NCI-H2171 treated with DMSO at 0.1 percent for 48 hours (cell line): ENCODE measurements around the gene BABAM2.

ENCODE experiments used
- DNase-seq: peaks from one replicate; lab custom pipeline; 2025; lab: John Stamatoyannopoulos, UW

Gene BABAM2

GRCh38 chr2:28346587-28346986 is 456.1 kb downstream of the BABAM2 start:
- peak; percentile 40 for DNase-seq

DNA sequence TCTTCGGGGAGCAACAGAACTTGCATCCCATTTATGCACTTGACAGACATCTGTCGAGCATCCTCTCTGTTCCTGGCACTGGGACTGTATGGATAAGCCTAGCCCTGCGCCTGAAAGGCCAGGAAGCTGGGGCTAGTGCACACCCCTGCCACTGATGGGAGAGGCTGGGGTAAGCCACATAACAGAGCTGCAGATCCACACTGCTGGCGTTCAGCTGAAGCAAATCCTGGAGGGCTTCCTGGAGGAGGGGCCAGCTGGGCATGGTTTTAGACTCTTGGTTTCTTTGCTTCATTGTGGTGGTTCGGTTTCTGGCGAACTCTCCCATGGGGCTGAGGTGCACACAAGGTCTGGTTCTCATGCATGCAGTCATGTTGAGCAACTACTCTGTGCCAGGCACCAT is 456.7 kb downstream of the BABAM2 start:
- DNase-seq = no peak

DNA sequence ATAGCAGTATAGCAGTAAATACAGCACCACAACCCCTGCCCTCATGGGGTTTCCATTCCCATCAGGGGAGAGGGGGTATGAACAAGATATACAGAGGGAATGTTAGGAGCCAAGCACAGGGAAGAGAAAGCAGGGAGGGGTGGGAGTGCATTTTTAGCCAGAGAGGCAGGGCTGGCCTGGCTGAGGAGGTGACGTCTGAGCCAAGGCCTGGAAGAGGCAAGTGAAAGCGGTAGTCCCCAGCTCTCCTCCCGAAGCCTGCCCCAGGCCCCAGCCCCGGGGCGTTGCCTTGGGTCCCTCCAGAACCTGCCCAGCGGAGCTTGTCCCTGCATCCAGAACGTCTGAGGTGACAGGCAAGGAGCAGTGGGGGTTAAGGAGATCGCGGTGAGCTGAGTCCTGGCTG is 457.1 kb downstream of the BABAM2 start:
- no peak for DNase-seq

GRCh38 chr2:28348149-28348567 is 457.6 kb downstream of the BABAM2 start:
- DNase-seq = no peak

DNA sequence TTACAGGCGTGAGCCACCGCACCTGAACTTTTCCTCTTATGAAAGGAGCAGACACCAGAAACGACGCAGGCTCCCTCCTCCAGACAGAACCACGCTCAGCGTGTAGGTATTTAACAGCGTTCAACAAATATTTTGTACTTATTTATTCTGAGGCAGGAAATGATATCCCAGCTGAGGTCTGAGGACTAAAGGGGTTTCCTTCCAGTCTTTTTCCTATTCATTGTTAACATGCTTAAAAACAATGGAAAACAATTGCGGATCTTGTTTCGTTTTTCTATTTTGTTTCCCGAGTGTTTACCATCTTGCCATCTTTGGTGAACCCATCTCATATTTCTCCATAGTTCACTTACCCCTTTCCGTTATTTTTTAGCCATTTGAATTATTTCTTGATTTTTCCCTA is 458.4 kb downstream of the BABAM2 start:
- DNase-seq = no peak

DNA sequence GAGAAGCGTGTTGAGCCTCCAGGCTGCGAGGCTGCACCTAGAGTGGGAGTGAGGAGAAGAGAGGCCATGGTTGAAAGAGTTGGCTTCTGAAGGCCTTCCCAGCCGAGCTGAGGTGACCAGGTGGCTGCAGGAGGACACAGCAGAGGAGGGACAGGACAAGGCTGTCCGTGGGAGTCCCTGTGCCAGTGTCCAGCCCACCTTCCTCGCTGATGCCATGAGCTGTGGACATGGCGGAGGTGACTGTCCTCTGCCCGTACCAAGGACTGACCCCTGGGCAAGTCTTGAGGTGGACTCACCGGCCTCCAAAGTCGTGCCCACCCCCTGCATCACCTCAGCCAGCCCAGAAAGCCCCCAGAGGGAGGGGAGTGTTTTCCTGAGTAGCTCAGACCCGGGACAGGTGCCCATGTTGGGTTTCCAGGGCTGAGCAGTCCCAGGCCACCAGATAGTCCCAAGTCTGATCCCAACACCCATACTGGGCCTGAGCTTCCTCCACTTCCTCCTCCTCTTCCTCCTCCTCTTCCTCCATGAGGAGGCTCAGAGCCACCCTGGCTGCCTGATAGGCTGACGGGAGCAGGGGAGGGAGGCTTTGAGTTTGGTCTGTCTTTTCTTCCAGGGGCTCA is 459.1 kb downstream of the BABAM2 start:
- no peak for DNase-seq

GRCh38 chr2:28350196-28350595 is 459.7 kb downstream of the BABAM2 start:
- no peak for DNase-seq

GRCh38 chr2:28350791-28351285 is 460.3 kb downstream of the BABAM2 start:
- DNase-seq = no peak

DNA sequence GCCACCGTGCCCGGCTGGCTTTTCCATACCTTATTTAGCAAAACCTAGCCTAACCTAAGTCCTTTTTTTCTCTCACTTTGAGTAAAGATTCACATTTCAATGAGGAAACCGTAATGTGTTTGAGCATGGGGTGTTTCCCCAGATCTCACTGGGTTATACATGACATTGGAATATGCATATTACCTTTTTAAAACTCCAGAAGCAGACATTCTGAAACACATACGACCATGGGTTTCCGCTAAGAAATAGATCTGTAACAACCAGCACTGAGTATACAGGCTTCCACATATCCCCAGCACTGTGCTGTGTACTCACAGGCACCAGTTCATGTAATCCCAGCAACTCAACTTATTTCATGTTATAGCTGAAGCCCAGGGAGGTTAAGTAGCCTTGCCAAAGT is 461.1 kb downstream of the BABAM2 start:
- no peak for DNase-seq

DNA sequence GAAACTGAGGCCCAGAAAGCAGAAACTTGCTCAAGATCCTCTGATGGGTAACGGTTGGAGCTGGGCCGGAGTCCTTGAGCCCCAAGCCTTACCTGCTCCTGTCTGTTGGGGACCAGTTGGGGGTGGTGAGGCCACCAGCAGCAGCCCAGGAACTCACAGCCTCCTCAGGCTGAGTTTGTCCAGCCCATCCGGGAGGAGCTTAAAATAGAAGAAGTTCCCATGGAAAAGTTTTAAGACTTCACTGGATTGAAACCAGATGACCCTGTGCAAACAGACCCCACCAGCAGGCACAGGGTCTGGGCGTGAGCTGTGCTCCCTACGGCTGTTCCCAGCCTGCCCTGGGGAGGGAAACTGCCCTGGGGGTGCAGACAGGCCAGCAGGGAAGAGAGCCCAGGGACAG is 461.6 kb downstream of the BABAM2 start:
- DNase-seq = no peak

GRCh38 chr2:28352610-28353195 is 462.2 kb downstream of the BABAM2 start:
- DNase-seq = no peak

GRCh38 chr2:28354920-28355520 is 464.5 kb downstream of the BABAM2 start:
- no peak for DNase-seq

- DNase-seq = no peak
Observed at GRCh38 chr2:28355521-28356094, 465.1 kb downstream of the BABAM2 start.

DNA sequence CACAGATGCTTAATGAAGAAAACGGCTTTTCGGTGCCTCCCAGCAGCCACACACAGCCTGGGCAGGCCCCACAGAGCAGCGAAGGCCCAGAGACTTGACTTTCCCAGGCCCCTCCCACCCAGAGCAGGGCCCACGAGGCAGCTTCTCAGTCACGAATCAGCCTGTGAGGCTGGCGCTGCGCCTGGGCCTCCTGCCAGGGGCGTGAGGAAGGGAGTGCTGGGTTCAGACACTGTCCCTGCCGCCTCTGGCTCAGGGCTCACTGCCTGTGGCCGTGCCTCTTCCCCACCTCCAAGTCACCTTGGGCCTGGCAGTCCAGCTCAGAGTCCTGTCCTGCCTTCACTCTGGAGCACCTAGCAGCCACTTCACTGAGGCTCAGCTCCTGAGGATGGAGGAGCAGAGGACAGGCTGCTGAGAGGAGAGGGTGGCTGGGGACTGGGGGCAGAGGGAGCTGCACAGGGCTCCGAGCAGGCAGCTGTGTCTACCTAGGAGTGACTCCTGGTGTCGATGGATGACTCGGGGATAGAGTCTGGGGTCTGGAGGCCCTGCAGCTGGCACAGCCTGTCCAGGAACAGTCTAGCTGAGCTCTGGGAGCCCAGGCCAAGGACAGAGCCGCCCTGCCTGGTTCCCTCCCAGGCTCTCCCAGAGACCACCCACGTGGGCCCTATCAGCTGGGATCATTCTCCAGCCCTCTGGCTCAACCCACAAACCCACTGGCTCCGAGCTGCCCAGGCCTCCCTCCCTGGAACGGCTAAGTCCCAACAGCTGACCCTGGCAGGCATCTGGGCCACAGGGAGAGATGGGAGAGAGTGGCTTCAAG is 465.8 kb downstream of the BABAM2 start:
- DNase-seq = peak; percentile 11

DNA sequence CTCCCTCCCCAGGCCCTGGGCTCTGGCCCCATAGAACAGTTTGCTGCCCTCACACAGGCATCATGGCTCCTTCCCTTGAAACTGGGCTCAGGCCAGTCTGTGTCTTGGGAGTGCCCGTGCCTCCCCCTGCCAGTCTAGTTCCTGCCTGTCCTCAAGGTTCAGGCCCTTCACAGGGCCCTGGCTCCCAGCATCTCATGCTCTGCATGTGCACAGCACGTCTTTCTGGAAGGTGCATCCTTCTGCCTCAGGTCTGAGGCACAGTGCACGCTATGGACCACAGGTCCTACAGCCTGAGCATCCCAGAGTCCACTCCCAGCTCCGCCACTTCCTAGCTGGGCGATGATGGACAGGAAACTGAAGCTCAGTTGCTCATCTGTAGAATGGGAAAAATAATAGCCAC is 466.5 kb downstream of the BABAM2 start:
- no peak for DNase-seq

GRCh38 chr2:28357948-28358667 is 467.6 kb downstream of the BABAM2 start:
- DNase-seq = no peak

DNA sequence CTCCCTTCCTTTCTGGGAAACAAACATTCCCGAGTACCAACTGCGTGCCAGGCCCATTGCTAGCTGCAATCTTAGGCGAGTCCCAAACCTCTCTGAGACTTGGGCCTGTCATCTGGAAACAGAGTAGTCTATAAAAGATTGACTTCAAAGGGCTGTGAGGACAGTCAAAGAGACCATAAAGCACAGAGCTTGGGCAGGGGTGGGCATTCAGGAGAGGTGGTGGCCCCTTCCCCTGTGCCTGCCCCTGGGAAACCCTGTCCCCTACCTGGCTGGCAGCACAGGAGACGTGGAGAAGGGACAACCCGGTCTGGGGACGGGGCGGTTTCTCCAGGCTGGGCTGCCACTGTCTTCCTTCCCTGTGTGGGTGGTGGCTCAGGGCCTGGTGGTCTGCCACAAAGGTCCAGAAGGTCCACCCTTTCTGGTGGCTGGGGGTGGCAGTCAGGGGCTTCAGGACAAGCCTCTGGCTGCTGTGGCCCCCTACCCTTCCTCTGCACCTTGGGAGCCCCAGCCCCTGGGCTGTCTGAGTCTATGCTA is 468.2 kb downstream of the BABAM2 start:
- DNase-seq = no peak

GRCh38 chr2:28359222-28360057 is 468.9 kb downstream of the BABAM2 start:
- DNase-seq = no peak

DNA sequence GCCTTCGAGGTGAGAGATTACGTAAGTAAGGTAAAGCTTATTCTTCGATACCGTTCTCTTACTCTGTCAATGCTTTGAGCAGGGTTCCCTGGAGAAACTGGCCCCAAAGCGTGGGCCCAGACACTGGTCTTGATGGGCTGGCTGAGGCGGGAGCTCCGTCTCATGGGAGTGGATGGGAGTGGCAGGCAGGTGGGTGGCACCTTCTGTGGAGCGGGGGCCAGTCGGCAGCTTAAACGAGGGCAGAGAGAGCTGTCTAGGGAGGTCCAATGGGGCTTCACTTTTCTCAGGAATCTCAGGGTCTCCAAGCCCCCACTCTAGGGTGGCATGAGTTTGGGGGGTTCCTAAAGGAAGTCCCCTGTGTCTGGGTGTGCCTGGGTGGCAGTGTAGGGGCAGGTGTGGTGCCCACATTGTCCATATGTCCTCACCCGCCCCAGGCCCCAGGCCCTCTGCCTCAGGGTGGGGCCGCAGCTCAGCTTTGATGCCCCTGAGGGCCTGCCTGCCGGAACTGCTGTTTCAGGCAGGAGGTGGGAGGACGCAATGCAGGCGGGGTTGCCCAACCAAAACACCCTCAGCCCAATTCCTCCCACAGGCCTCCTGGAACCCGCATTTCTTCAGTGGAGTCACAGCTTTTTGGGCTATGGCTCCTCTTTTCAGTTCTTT is 469.7 kb downstream of the BABAM2 start:
- no peak for DNase-seq

DNA sequence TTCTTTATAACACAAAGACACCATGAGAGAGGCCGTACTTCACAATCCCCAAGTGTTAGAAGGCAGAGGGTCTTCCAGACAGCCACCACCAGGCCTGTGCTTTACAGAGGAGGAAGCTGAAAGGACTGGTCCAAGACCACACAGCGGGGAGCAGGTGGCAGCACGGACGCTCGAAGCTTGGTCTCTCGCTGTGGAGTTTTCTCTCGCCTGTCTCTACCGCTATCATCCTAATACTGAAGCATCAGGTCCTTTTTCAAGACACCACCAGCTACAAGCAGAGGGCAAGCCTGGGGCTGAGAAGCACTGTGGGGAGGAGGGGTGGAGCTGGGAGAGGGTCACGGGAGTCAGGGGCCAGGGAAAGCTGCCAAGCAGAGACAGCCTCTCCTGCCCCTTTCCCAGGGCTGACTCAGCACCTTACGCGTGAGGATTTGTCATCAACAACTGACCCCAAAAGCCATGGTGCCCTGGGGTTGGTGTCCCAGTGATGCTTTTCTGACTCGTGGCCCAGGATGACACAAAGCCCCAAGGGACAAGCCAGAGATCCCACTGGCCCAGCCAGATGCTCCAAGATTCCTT is 470.3 kb downstream of the BABAM2 start:
- DNase-seq = no peak
